Endothelial cell of umbilical vein (primary cell): Measurements from ENCODE around the gene TOMM7. TPM values are rescaled to one million over a fixed set of nuclear protein-coding genes. Genes with fewer than 3 reads are reported as not detected.

Source experiments
- BruUV-seq: library from RNA; stranded (reverse); fragments of 400-500 nt; replicated peaks from 2 replicates; lab custom pipeline; 2021; lab: Mats Ljungman, UMichigan
- CTCF ChIA-PET: fragments of 300-600, 350-600 bp; sonication (Branson Sonifier 250); formaldehyde crosslinking; loops from one replicate; lab custom pipeline; 2021; ENCODE audit warnings: antibody characterized with exemption, inconsistent platforms; lab: Charles Lee
- POLR2A ChIA-PET: fragments of 300-600, 350-600 bp; sonication (Branson Sonifier 250); formaldehyde crosslinking; loops from one replicate; lab custom pipeline; 2021; ENCODE audit warnings: antibody characterized with exemption, inconsistent platforms; lab: Charles Lee
- DNase-seq: peaks from one replicate; pipeline ENCODE4 v3.0.0-alpha.2; 2011; ENCODE audit warnings: low read depth, low spot score
- FAIRE-seq: peaks from 2 replicates; lab custom pipeline; 2011; peaks lifted over from hg19 to GRCh38; lab: Jason Lieb, UNC
- H2AFZ ChIP-seq: 2 replicates; pipeline ENCODE4 v1.6.0; 2012; ENCODE audit warnings: low read depth, low read length, control low read depth, inconsistent platforms
- H3K27ac ChIP-seq: 2 replicates; pipeline ENCODE4 v1.5.1; 2011; ENCODE audit warnings: low read depth, mild to moderate bottlenecking, control low read depth, low read length, moderate library complexity; ENCODE audit not compliant: insufficient read depth
- H3K27me3 ChIP-seq, 2 experiments: 2 replicates each; pipeline versions ENCODE4 v1.6.0 to v1.6.1; 2011; ENCODE audit warnings: low read length in 2 of 2, mixed read lengths in 1 of 2; ENCODE audit not compliant: control insufficient read depth in 2 of 2, insufficient read depth in 2 of 2
- H3K36me3 ChIP-seq, 2 experiments: 2 replicates in 1 of 2; 3 replicates in 1 of 2; pipeline ENCODE4 v1.5.1; 2011; ENCODE audit warnings: low read length in 2 of 2, mild to moderate bottlenecking in 1 of 2, moderate library complexity in 1 of 2; ENCODE audit not compliant: control insufficient read depth in 2 of 2, insufficient read depth in 2 of 2; ENCODE audit errors: extremely low read depth in 1 of 2
- H3K4me1 ChIP-seq: 3 replicates; pipeline ENCODE4 v1.5.1; 2011; ENCODE audit warnings: mild to moderate bottlenecking, low read length; ENCODE audit not compliant: control insufficient read depth, insufficient read depth; ENCODE audit errors: extremely low read depth
- H3K4me2 ChIP-seq: 2 replicates; pipeline ENCODE4 v1.6.1; 2011; ENCODE audit warnings: low read length, control low read depth, mixed read lengths; ENCODE audit not compliant: insufficient read depth
- H3K4me3 ChIP-seq, 3 experiments: fragments of 200-600 bp in 1 of 3; sonication (generic), shearing (Covaris generic) in 1 of 3; replicated peaks in 1 of 3; 2 replicates each; pipeline ENCODE4 v1.5.1; 2011 to 2016; ENCODE audit warnings: control low read depth in 3 of 3, low read length in 3 of 3, mild to moderate bottlenecking in 2 of 3, inconsistent platforms in 1 of 3, low read depth in 1 of 3, moderate library complexity in 1 of 3; ENCODE audit not compliant: insufficient read depth in 1 of 3
- H3K79me2 ChIP-seq: 2 replicates; pipeline ENCODE4 v1.6.0; 2012; ENCODE audit warnings: low read length, inconsistent platforms; ENCODE audit not compliant: control insufficient read depth, insufficient read depth
- H3K9ac ChIP-seq: replicated peaks from 2 replicates; pipeline ENCODE3; 2011; ENCODE audit warnings: low read length, control low read depth; ENCODE audit not compliant: insufficient read depth; ENCODE audit errors: extremely low read depth
- H3K9me1 ChIP-seq: replicated peaks from 3 replicates; pipeline ENCODE4 v1.6.0; 2011; ENCODE audit warnings: mild to moderate bottlenecking, low read length; ENCODE audit not compliant: control insufficient read depth, insufficient read depth; ENCODE audit errors: extremely low read depth
- H3K9me3 ChIP-seq: replicated peaks from 2 replicates; pipeline ENCODE4 v1.5.1; 2012; ENCODE audit warnings: low read length, inconsistent platforms; ENCODE audit not compliant: control insufficient read depth, insufficient read depth
- H4K20me1 ChIP-seq: replicated peaks from 2 replicates; pipeline ENCODE3; 2011; ENCODE audit warnings: mild to moderate bottlenecking, low read length; ENCODE audit not compliant: control insufficient read depth, insufficient read depth; ENCODE audit errors: extremely low read depth
- CTCF ChIP-seq, 2 donors: IDR thresholded peaks; 1 replicate in 1 of 2; 2 replicates in 1 of 2; pipeline ENCODE4 v1.5.1; 2011; ENCODE audit warnings: low read length in 2 of 2, mild to moderate bottlenecking in 2 of 2, moderate library complexity in 2 of 2, control low read depth in 1 of 2, inconsistent platforms in 1 of 2, low read depth in 1 of 2; ENCODE audit not compliant: insufficient read depth in 1 of 2; ENCODE audit errors: extremely low read depth in 1 of 2
- MYC ChIP-seq: IDR thresholded peaks from one replicate; pipeline ENCODE4 v1.6.1; 2011; ENCODE audit warnings: mild to moderate bottlenecking, low read depth, low read length
- POLR2A ChIP-seq: IDR thresholded peaks from 2 replicates; pipeline ENCODE4 v1.6.1; 2012; ENCODE audit warnings: low read depth, mild to moderate bottlenecking, control low read depth, low read length
- POLR2AphosphoS5 ChIP-seq: IDR thresholded peaks from 2 replicates; pipeline ENCODE4 v1.6.1; 2012; ENCODE audit warnings: low read depth, mild to moderate bottlenecking, control low read depth, low read length, moderate library complexity; ENCODE audit not compliant: insufficient read depth
- dilution Hi-C: fragments of 300-500 bp; cut with MboI; formaldehyde crosslinking; loops from one replicate; pipeline ENCODE4 v1.15.0; 2019; ENCODE audit warnings: low sequenced_read_pairs; ENCODE audit not compliant: extremely low pct_ligation_motif_present
- intact Hi-C: fragments of 100-400 bp; cut with micrococcal nuclease; formaldehyde crosslinking; loops from one replicate; pipeline ENCODE4 v1.10.0; 2022
- polyA plus RNA-seq, 4 experiments: library from polyadenylated mRNA; depleted of rRNA in 3 of 4; stranded (reverse) in 3 of 4; unstranded in 1 of 4; fragments of >200 nt; gene quantifications; 2 replicates each; pipeline versions ENCODE4 v1.2.1 to v1.2.3, GENCODE V29; 2011 to 2012; ENCODE audit warnings: missing spikeins in 1 of 4
- small RNA-seq: library from RNA; depleted of rRNA; stranded (forward); fragments of <200 nt; gene quantifications from one replicate; pipeline ENCODE3, GENCODE V24; 2012; ENCODE audit warnings: low replicate concordance, low read depth; ENCODE audit not compliant: insufficient read depth, insufficient read length
- total RNA-seq: library from RNA; stranded (reverse); gene quantifications from 2 replicates; pipeline ENCODE4 v1.2.3, GENCODE V29; 2021
- TF ChIP-seq, protein P1 (sequence below): IDR thresholded peaks from 2 replicates; pipeline ENCODE4 v1.6.1; 2011; ENCODE audit not compliant: insufficient read depth, insufficient read length

The TOMM7 gene
- total and polyA plus RNA-seq, 2 donors (not counting 3 experiments of a cell fraction or from before 2014, with no cell fraction given), result 185 to 528 TPM

DNA sequence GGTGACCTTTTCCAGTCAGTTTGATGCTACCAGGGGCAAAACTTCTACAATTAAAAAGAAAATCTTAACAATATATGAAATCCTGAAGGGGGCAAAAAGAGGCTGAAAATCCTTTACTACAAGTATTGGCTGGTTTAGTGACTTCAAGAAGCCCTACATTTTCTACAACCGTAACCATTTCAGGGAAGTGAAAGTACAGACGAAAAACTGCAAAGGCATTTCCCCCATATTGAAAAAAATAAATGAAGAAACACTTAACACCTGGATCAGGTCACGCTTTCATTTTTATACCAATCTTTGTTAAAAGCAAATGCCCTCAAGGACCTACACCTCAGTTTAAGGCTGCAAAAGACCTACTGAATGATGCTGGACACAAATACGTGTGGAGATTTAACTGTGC is 57.0 kb downstream of the TOMM7 start:
- intact Hi-C loops (no loop called here), dilution Hi-C loops (no loop called here)
- Histone ChIP-seq H4K20me1 (no peaks in the 10 kb centered on the region), H3K4me1 (no peaks in the 10 kb centered on the region), H3K27ac (no peak overlapping the region), H2AFZ (no peak overlapping the region), H3K9me3 (no peaks in the 10 kb centered on the region), H3K36me3 (no peaks in the 10 kb centered on the region), H3K27me3 (peaks cover 3 to 4% of the 10 kb centered on the region in 2 experiments), H3K9ac (no peak overlapping the region), H3K4me3 (no peak overlapping the region), H3K4me2 (no peak overlapping the region), H3K9me1 (no peaks in the 10 kb centered on the region), H3K79me2 (no peaks in the 10 kb centered on the region)
- ChIA-PET CTCF (interaction anchor here (3.7 kb wide), 1 partner anchor 17 kb away, joined by 13 read pairs; no protein-coding TSS in a partner anchor), POLR2A (no interaction called here)
- DNase-seq (no peak), FAIRE-seq (no peak)
- no TSS peak for BruUV-seq
- no peak for TF ChIP-seq POLR2A
- TF ChIP-seq, protein P1, sequence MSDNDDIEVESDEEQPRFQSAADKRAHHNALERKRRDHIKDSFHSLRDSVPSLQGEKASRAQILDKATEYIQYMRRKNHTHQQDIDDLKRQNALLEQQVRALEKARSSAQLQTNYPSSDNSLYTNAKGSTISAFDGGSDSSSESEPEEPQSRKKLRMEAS, result no peak
- no peak for TF ChIP-seq MYC
- no peak for TF ChIP-seq CTCF (IDR thresholded peaks at IDR 0.05; ENCODE audit: extremely low read depth in 1 of 2, insufficient read depth in 1 of 2, low read depth in 1 of 2, low read length in 2 of 2)
- no peak for TF ChIP-seq POLR2AphosphoS5

Small RNA genes within 50 kb of the gene (small RNA-seq; reads per million reads assigned to genes)
- gene SNORD93, result 140 reads per million, percentile 98 among the genes with 10 or more reads in this experiment

Other genes starting within 250 kb of the TOMM7 start
- gene IL6, start 95.6 kb downstream of the TOMM7 start, total RNA-seq, result 9.4 and 11.0 TPM in 2 replicates
- 12.0 and 16.5 TPM in 2 replicates for gene IL6, start 95.6 kb downstream of the TOMM7 start, polyA plus RNA-seq
- gene HYCC1, start 191.3 kb upstream of the TOMM7 start, total RNA-seq, result 43.2 and 51.8 TPM in 2 replicates
- gene HYCC1, start 191.3 kb upstream of the TOMM7 start, polyA plus RNA-seq, result 9.5 and 14.5 TPM in 2 replicates